EL (cell line): ENCODE data around the gene SNF8.
A peak's percentile ranks its signal among the peaks of the same experiment; 100 is the strongest.
"Not testable (repeated sequence)": the region's sequence is repeated elsewhere in the genome, so short reads cannot be mapped to it uniquely, and the experiment has no call there.

ENCODE experiments used
- DNase-seq: peaks from one replicate; pipeline ENCODE4 v3.0.0-alpha.2; 2016

The SNF8 gene

GRCh38 chr17:48944515-48945260 lies at the start of gene SNF8:
SNF8 (minus strand) TSS chr17:48944842; CDS start chr17:48944734, 108 bp downstream.
- DNase-seq, result peak; percentile 92

- DNase-seq, result no peak
Measured at GRCh38 chr17:48993951-48994350, 49.3 kb upstream of the SNF8 start.

- DNase-seq, result no peak
Measured at GRCh38 chr17:48993305-48993704, 48.7 kb upstream of the SNF8 start.

- DNase-seq, result no peak
Measured at GRCh38 chr17:48992444-48992843, 47.8 kb upstream of the SNF8 start.

GRCh38 chr17:48990882-48991357 lies 46.3 kb upstream of the SNF8 start:
- no peak for DNase-seq

GRCh38 chr17:48989100-48989499 lies 44.5 kb upstream of the SNF8 start:
- DNase-seq, result no peak

- no peak for DNase-seq
Measured at GRCh38 chr17:48985436-48986245, 41.0 kb upstream of the SNF8 start.

- DNase-seq, result no peak
Measured at GRCh38 chr17:48981927-48982539, 37.4 kb upstream of the SNF8 start.

- no peak for DNase-seq
Measured at GRCh38 chr17:48973806-48974205, 29.2 kb upstream of the SNF8 start.

- no peak for DNase-seq
Measured at GRCh38 chr17:48972749-48973097, 28.1 kb upstream of the SNF8 start.

- no peak for DNase-seq
Measured at GRCh38 chr17:48970865-48971687, 26.4 kb upstream of the SNF8 start.

- no peak for DNase-seq
Measured at GRCh38 chr17:48970224-48970623, 25.6 kb upstream of the SNF8 start.

- peak; percentile 70 for DNase-seq
Measured at GRCh38 chr17:48961516-48962233, 17.0 kb upstream of the SNF8 start.

- DNase-seq, result no peak
Measured at GRCh38 chr17:48960834-48961515, 16.3 kb upstream of the SNF8 start.

- DNase-seq, result peak; percentile 57
Measured at GRCh38 chr17:48954300-48954755, 9.7 kb upstream of the SNF8 start.

- no peak for DNase-seq
Measured at GRCh38 chr17:48952904-48953303, 8.3 kb upstream of the SNF8 start.

- no peak for DNase-seq
Measured at GRCh38 chr17:48951572-48951971, 6.9 kb upstream of the SNF8 start.

GRCh38 chr17:48945261-48945651 lies 614 bp upstream of the SNF8 start:
- DNase-seq, result not testable (repeated sequence)

- no peak for DNase-seq
Measured at GRCh38 chr17:48933035-48933434, 11.6 kb downstream of the SNF8 start.

GRCh38 chr17:48930435-48930873 lies 14.2 kb downstream of the SNF8 start:
- no peak for DNase-seq

GRCh38 chr17:48929812-48930165 lies 14.9 kb downstream of the SNF8 start:
- DNase-seq, result no peak
